H1 (cell line): ENCODE results near the gene MAP3K10. TPM values are rescaled to one million over a fixed set of nuclear protein-coding genes. Genes with fewer than 3 reads are reported as not detected.

Source experiments
- CBX5 ChIP-seq: fragments of 300-800, 300-1000 bp; sonication (generic); IDR thresholded peaks from 2 replicates; pipeline ENCODE4 v1.7.1; 2016; ENCODE audit warnings: antibody characterized with exemption, low read length, low read depth
- CREB1 ChIP-seq: IDR thresholded peaks from 2 replicates; pipeline ENCODE4 v1.6.1; 2012; ENCODE audit warnings: inconsistent platforms
- HDAC2 ChIP-seq, 2 experiments: fragments of 300-600 bp in 1 of 2; sonication (generic) in 1 of 2; IDR thresholded peaks; 2 replicates each; pipeline ENCODE4 v1.6.1; 2011 to 2012; ENCODE audit warnings: low read depth in 2 of 2, low read length in 2 of 2, mild to moderate bottlenecking in 2 of 2, moderate library complexity in 2 of 2, borderline replicate concordance in 1 of 2, inconsistent platforms in 1 of 2
- polyA plus RNA-seq, 7 experiments: library from polyadenylated mRNA; depleted of rRNA in 3 of 7; stranded (reverse) in 5 of 7; unstranded in 2 of 7; fragments of >200 nt in 5 of 7; fragments of 200-250 nt in 2 of 7; gene quantifications; 1 replicate in 5 of 7; 2 replicates in 1 of 7; 4 replicates in 1 of 7; pipeline versions ENCODE4 v1.2.1 to v1.2.3, GENCODE V29; 2011 to 2013; ENCODE audit warnings: missing spikeins in 2 of 7, mixed read lengths in 2 of 7
- total RNA-seq: library from RNA; stranded (reverse); fragmentation: NEBNext Ultra II Directional; extraction: Animal tissue kit (Norgen Biotek cat#: 25700); gene quantifications from 2 replicates; pipeline ENCODE4 v1.2.1, GENCODE V29; 2021

Gene MAP3K10
- total and polyA plus RNA-seq, 2 of the 8 experiments (the other 6 are each of a cell fraction or from before 2014, with no cell fraction given), result 4.9 to 15.9 TPM

DNA sequence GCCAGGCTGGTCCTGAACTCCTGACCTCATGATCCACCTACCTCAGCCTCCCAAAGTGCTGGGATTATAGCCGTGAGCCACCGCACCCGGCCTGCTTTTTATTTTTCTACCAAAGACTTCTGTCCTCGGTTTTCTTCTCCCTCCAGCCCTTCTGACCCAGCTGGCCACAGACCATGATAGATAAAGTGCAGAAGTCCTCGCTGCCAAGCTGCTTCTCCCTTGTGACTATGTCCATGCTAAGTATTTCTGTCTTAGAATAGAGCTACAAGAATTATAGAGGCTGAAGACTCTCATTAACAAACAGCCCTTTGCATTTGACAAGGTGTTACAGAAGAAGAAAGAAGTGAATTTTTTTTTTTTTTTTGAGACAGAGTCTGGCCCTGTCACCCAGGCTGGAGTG lies 15.4 kb upstream of the MAP3K10 start (continued):
- TF ChIP-seq CREB1 (no peak), HDAC2 (IDR thresholded peaks at IDR 0.05; ENCODE audit: borderline replicate concordance in 1 of 2, low read depth in 2 of 2, low read length in 2 of 2) (no peak), CBX5 (no peak)
